IMR-90 (cell line): ENCODE data around the gene COG4. TPM values are rescaled to one million over a fixed set of nuclear protein-coding genes. Genes with fewer than 3 reads are reported as not detected.

Experiments used
- polyA plus RNA-seq, 3 experiments: library from polyadenylated mRNA; depleted of rRNA; stranded (reverse); fragments of >200 nt; gene quantifications; 2 replicates each; pipeline ENCODE4 v1.2.3, GENCODE V29; 2012; ENCODE audit warnings: low replicate concordance in 1 of 3
- total RNA-seq: library from RNA; depleted of rRNA; stranded (reverse); fragments of >200 nt; gene quantifications from 2 replicates; pipeline ENCODE4 v1.2.3, GENCODE V29; 2012
- TF ChIP-seq, protein P1 (sequence below): conservative IDR thresholded peaks from 2 replicates; pipeline ENCODE4 v1.5.1; 2012; ENCODE audit warnings: mild to moderate bottlenecking, low read depth, low read length, improper control_type of control experiment

COG4 gene
- total and polyA plus RNA-seq, 2 of the 4 experiments (the other 2 are of a cell fraction) = 47.5 to 96.1 TPM

GRCh38 chr16:70438585-70438968 lies 84.8 kb downstream of the COG4 start (continued):
- TF ChIP-seq, protein P1, sequence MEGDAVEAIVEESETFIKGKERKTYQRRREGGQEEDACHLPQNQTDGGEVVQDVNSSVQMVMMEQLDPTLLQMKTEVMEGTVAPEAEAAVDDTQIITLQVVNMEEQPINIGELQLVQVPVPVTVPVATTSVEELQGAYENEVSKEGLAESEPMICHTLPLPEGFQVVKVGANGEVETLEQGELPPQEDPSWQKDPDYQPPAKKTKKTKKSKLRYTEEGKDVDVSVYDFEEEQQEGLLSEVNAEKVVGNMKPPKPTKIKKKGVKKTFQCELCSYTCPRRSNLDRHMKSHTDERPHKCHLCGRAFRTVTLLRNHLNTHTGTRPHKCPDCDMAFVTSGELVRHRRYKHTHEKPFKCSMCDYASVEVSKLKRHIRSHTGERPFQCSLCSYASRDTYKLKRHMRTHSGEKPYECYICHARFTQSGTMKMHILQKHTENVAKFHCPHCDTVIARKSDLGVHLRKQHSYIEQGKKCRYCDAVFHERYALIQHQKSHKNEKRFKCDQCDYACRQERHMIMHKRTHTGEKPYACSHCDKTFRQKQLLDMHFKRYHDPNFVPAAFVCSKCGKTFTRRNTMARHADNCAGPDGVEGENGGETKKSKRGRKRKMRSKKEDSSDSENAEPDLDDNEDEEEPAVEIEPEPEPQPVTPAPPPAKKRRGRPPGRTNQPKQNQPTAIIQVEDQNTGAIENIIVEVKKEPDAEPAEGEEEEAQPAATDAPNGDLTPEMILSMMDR = no peak
